HG03039 (cell line): ENCODE measurements around the gene CFTR.

Experiments used
- ATAC-seq: cut with Tn5 transposase; IDR thresholded peaks from one replicate; pipeline ENCODE4 v1.9.1; 2021; ENCODE audit warnings: mild to moderate bottlenecking, moderate library complexity; ENCODE audit not compliant: unreplicated experiment

Gene CFTR

GRCh38 chr7:117640465-117640864, 160.6 kb downstream of the CFTR start:
- ATAC-seq: no peak

GRCh38 chr7:117645481-117646165, 165.8 kb downstream of the CFTR start:
- ATAC-seq: no peak

GRCh38 chr7:117648203-117648866, 168.5 kb downstream of the CFTR start:
- no peak for ATAC-seq

DNA sequence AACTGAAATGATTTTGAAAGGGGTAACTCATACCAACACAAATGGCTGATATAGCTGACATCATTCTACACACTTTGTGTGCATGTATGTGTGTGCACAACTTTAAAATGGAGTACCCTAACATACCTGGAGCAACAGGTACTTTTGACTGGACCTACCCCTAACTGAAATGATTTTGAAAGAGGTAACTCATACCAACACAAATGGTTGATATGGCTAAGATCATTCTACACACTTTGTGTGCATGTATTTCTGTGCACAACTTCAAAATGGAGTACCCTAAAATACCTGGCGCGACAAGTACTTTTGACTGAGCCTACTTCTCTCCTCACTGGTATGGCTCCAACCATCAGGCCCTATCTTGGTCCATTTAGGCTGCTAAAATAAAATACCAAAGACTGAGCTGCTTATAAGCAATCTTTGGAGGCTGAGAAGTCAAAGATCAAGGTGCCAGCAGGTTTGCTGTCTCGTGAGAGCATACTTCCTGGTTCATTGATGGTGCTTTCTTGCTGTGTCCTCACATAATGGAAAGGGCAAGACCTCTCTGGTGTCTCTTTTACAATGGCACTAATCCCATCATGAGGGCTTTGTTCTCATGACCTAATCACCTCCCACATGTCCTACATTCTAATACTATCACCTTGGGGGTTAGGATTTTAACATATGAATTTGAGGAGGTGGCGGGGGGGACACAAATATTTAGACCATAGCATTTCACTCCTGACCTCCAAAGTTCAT, 173.3 kb downstream of the CFTR start:
- no peak for ATAC-seq

GRCh38 chr7:117654780-117655179, 175.0 kb downstream of the CFTR start:
- ATAC-seq: no peak

GRCh38 chr7:117656806-117657205, 177.0 kb downstream of the CFTR start:
- ATAC-seq: no peak

DNA sequence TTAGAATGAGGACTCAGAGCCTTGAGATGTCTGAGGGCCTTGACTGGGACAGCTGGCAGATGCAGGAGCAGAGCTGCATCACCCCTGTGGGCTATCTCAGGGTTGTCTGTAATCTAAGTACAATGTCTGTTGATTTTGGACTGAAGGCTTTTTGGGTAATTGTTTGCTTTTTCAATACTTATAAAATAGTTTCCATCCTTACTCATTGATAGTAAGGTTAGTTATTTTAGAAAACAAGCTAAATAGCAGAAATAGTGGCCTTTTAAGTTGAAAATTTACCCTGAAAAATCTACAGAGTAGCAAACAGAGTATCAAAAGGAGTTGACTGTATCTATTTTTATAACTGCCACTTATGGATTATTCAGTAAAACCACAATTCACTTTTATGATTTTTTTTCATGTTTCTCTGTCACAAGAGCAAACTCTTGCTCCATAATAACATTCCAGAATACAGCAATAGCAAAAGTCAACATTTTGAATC, 179.7 kb downstream of the CFTR start:
- ATAC-seq: no peak

DNA sequence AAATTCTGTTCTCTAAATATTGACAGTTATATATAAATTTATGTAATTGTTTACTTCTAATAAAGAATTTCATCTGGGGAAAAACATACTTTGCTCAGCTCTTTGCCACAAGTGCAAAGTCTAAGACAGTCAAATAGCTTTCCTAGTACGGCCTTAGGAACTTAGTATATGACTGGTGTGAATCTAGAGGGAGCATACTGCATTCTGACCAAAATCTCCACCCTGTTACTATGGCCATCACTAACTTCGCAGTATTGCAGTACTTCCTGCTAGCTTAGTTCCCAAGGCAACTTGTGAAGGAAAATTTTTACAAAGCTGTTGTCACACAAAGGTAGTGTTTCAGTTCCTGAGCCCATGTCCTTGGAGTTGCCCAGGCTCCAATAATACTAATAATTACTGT, 181.5 kb downstream of the CFTR start:
- no peak for ATAC-seq

- ATAC-seq: no peak
These were observed 184.2 kb downstream of the CFTR start for GRCh38 chr7:117664047-117664446.

DNA sequence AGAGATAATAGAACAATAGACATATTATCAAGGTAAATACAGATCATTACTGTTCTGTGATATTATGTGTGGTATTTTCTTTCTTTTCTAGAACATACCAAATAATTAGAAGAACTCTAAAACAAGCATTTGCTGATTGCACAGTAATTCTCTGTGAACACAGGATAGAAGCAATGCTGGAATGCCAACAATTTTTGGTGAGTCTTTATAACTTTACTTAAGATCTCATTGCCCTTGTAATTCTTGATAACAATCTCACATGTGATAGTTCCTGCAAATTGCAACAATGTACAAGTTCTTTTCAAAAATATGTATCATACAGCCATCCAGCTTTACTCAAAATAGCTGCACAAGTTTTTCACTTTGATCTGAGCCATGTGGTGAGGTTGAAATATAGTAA, 185.5 kb downstream of the CFTR start:
- ATAC-seq: no peak

GRCh38 chr7:117666031-117666430, 186.2 kb downstream of the CFTR start:
- no peak for ATAC-seq

DNA sequence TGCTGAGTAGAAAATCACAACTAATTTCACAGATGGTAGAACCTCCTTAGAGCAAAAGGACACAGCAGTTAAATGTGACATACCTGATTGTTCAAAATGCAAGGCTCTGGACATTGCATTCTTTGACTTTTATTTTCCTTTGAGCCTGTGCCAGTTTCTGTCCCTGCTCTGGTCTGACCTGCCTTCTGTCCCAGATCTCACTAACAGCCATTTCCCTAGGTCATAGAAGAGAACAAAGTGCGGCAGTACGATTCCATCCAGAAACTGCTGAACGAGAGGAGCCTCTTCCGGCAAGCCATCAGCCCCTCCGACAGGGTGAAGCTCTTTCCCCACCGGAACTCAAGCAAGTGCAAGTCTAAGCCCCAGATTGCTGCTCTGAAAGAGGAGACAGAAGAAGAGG, 186.9 kb downstream of the CFTR start:
- no peak for ATAC-seq

GRCh38 chr7:117667456-117667855, 187.6 kb downstream of the CFTR start:
- no peak for ATAC-seq

- ATAC-seq: no peak
These were observed 190.0 kb downstream of the CFTR start for GRCh38 chr7:117669818-117670217.

DNA sequence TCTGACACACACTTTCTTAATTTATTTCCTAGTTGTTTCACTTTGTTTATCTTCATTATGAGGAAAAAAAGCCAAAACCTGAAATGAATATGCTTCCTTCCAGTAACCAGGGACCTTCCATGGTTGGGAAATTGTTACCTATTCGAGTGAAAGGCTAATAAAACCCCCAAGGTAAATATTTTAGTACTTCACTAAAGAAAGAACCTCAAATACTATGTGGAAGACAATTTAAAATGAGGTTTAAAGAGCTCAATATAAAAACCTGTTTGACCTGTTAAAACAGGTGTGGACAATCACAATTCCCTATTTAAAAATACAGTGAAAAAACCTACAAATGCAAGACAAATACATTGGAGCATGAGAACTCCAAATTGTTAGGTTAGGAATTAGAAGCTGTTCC, 192.6 kb downstream of the CFTR start:
- ATAC-seq: no peak

- ATAC-seq: no peak
These were observed 193.5 kb downstream of the CFTR start for GRCh38 chr7:117673367-117673766.

- ATAC-seq: no peak
These were observed 194.0 kb downstream of the CFTR start for GRCh38 chr7:117673839-117674238.

DNA sequence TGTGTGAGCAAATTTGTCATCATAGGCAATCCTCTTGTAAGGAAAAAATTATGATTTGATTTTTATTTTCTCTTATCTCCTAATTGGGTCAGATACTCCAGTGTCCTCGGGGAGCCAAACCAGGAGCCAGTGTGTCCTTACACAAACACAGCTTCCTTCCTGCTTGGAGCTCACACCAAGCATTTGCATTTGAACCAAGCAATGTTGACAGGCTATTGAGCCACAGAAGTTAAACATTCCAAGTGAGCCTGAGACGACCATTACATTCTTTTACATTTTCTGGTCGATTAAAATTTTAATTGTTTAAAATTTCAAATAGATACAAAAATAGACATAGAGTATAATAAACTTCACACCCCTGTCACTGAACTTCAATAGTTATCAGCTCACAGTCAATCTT, 194.8 kb downstream of the CFTR start:
- no peak for ATAC-seq

GRCh38 chr7:117675497-117676435, 195.9 kb downstream of the CFTR start:
- ATAC-seq: no peak

DNA sequence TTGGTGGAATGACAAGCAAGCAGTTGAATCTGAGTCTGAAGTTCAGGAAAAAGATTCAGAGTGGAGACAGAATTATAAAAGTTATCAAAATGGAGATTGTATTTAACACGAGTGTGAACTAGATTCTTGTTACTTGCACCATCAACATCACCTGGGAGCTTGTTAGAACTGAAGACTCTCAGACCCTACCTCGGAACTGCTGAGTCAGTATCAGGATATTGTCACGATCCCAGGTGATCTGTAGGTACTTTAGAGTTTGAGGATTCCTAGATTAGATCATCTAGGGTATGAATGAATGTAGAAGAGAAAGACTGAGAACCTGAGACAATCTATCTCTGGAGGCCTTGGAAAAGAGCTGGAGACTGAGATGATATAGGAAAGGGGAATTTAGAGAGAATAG, 199.3 kb downstream of the CFTR start:
- ATAC-seq: no peak
